Endothelial cell (in vitro differentiated cells): Measurements from ENCODE around the gene ELOVL4. TPM values are rescaled to one million over a fixed set of nuclear protein-coding genes. Genes with fewer than 3 reads are reported as not detected.

Source experiments
- DNase-seq: peaks from one replicate; pipeline ENCODE4 v3.0.0; 2021; ENCODE audit warnings: low spot score
- H3K27ac Mint-ChIP-seq: one replicate; pipeline ENCODE4 v1.8.0; 2021; ENCODE audit warnings: mixed read lengths, inconsistent platforms; ENCODE audit not compliant: unreplicated experiment
- H3K27me3 Mint-ChIP-seq: one replicate; pipeline ENCODE4 v1.8.0; 2021; ENCODE audit warnings: mild to moderate bottlenecking, moderate library complexity, mixed read lengths, inconsistent platforms; ENCODE audit not compliant: unreplicated experiment
- H3K36me3 Mint-ChIP-seq: one replicate; pipeline ENCODE4 v1.8.0; 2021; ENCODE audit warnings: mild to moderate bottlenecking, low read depth, mixed read lengths, inconsistent platforms; ENCODE audit not compliant: unreplicated experiment
- H3K4me1 Mint-ChIP-seq: one replicate; pipeline ENCODE4 v1.8.0; 2021; ENCODE audit warnings: mild to moderate bottlenecking, mixed read lengths, inconsistent platforms; ENCODE audit not compliant: unreplicated experiment
- H3K4me3 Mint-ChIP-seq: one replicate; pipeline ENCODE4 v1.8.0; 2021; ENCODE audit warnings: mild to moderate bottlenecking, mixed read lengths, inconsistent platforms; ENCODE audit not compliant: unreplicated experiment
- H3K9me3 Mint-ChIP-seq: one replicate; pipeline ENCODE4 v1.8.0; 2021; ENCODE audit warnings: mixed read lengths, inconsistent platforms; ENCODE audit not compliant: unreplicated experiment
- total RNA-seq: library from RNA; stranded (reverse); fragmentation: NEBNext Ultra II Directional; extraction: Animal tissue kit (Norgen Biotek cat#: 25700); gene quantifications from one replicate; pipeline ENCODE4 v1.2.1, GENCODE V29; 2021; ENCODE audit not compliant: unreplicated experiment
- TF ChIP-seq, protein P1 (sequence below): fragments of 200-600 bp; sonication (generic); IDR thresholded peaks from one replicate; pipeline ENCODE4 v1.5.0; 2021; ENCODE audit warnings: antibody characterized with exemption; ENCODE audit not compliant: unreplicated experiment

Gene ELOVL4
- total RNA-seq, 1 donor from 2014 or later: 3.3 TPM

DNA sequence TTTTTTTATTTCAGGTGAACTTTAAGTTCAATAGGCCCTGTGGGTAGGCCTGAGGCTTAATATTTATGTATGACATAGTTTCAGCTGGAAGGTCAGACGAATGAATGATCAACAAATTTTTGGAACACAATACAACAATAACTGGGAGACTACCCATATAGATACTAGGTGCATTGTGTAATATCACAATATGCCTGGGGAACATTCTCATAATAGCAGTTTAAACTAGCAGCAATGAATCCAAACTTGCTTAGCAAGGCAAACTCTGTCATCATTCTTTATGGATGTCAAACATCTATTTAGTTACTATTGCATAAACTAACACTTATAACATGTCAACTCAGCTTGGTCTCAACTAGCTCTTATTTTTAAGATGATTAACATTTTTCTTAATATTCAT, 49.3 kb downstream of the ELOVL4 start:
- no peaks in the 10 kb centered on the region for H3K9me3 Mint-ChIP-seq
- no peaks in the 10 kb centered on the region for H3K36me3 Mint-ChIP-seq
- TF ChIP-seq, protein P1, sequence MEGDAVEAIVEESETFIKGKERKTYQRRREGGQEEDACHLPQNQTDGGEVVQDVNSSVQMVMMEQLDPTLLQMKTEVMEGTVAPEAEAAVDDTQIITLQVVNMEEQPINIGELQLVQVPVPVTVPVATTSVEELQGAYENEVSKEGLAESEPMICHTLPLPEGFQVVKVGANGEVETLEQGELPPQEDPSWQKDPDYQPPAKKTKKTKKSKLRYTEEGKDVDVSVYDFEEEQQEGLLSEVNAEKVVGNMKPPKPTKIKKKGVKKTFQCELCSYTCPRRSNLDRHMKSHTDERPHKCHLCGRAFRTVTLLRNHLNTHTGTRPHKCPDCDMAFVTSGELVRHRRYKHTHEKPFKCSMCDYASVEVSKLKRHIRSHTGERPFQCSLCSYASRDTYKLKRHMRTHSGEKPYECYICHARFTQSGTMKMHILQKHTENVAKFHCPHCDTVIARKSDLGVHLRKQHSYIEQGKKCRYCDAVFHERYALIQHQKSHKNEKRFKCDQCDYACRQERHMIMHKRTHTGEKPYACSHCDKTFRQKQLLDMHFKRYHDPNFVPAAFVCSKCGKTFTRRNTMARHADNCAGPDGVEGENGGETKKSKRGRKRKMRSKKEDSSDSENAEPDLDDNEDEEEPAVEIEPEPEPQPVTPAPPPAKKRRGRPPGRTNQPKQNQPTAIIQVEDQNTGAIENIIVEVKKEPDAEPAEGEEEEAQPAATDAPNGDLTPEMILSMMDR: no peak
- no peak for DNase-seq
- H3K27ac Mint-ChIP-seq: no peak overlapping the region
- no peaks in the 10 kb centered on the region for H3K27me3 Mint-ChIP-seq
- no peaks in the 10 kb centered on the region for H3K4me1 Mint-ChIP-seq
- H3K4me3 Mint-ChIP-seq: no peak overlapping the region

DNA sequence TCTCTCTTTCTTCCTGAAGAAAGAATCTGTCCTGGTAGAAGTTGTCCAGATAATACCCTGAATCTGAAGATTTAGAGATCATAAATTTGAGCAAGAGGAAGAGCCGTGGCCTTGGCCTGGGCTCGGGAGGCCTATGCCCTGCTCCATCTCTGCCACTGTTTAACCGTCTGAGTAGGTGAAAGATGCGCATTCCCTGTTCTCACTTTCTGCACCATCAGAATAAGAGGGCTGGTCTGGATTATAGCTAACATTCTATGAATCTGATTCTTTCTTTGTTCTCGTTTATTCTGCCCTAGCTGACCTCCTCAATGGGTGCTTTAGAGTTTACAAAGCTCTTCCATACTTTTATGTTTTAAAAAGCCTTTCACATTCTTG, 51.3 kb downstream of the ELOVL4 start:
- no peak for DNase-seq
- Mint-ChIP-seq H3K27ac (no peak overlapping the region), H3K4me1 (no peaks in the 10 kb centered on the region), H3K27me3 (no peaks in the 10 kb centered on the region), H3K9me3 (no peaks in the 10 kb centered on the region), H3K36me3 (no peaks in the 10 kb centered on the region), H3K4me3 (no peak overlapping the region)
- TF ChIP-seq, protein P1: no peak

DNA sequence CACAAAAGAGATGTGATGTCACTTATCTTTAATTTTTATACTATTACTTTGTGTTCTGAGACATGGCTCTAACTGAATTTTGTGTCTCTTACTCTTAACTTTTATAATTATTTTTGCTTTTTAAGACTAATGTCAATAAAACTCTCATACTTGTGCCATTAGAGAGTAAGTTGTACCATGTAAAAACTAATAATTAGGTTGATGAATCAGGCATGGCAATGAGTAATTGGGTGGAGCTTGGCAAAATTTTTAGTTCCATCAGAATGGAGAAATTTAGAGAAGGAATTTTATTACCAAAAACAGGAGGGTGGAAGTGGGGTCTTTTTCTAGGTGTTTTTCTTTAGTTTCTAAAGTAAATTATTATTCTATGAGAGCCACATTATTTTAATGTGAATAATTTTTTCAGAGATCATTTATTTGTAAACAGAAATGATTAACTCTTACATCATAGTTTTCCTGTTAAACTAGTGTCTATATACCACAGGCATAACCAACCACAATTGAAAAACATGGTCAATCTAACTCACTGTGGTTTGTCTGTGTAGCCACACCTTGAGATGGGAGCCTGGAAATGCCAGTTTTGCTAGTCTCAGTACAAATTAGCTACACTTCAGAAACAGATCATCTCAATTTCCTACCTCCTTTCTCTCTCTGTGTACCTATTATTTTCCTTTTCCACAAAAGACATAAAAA, 51.8 kb downstream of the ELOVL4 start:
- TF ChIP-seq, protein P1: no peak
- no peak overlapping the region for H3K4me3 Mint-ChIP-seq

DNA sequence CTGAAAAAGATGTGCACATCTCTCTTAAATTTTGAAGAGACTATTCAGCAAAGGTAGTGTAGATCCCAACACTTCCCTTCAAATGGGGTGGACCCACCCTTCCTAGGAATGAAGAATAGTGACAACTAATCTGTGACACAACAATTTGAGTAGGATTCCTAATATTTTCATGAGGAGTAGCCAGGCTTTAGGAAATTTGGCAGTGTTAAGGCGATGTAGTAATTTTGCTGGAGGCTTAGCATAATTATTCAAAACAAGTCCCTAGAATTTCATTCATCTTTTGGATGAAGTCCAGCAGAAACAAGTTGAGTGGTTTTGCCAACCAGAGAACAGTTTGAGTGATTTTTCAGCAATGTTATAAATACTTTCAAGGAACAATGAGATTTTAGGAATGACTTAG, 52.4 kb downstream of the ELOVL4 start:
- TF ChIP-seq, protein P1: no peak
- Mint-ChIP-seq H3K4me3 (no peak overlapping the region), H3K36me3 (no peaks in the 10 kb centered on the region), H3K9me3 (no peaks in the 10 kb centered on the region), H3K4me1 (no peaks in the 10 kb centered on the region), H3K27me3 (no peaks in the 10 kb centered on the region), H3K27ac (no peak overlapping the region)
- no peak for DNase-seq

More for the DNA sequence above, 51.8 kb downstream of the ELOVL4 start:
- DNase-seq: no peak
- Mint-ChIP-seq H3K36me3 (no peaks in the 10 kb centered on the region), H3K27ac (no peak overlapping the region), H3K9me3 (no peaks in the 10 kb centered on the region), H3K4me1 (no peaks in the 10 kb centered on the region), H3K27me3 (no peaks in the 10 kb centered on the region)

DNA sequence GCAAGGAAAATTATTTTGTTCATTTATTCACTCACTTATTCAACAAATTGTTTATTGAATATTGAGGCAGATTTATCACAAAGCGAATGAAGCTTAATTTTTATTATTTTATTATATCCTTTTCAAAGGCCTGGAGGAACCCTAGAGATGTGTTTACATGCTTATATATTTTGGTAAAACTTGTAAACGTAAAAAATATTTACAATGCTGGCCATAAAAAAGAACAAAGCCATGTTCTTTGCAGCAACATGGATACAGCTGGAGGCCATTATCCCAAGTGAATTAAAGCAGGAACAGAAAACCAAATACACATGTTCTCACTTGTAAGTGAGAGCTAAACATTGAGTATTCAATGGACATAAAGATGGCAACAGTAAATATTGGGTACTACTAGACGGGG, 58.8 kb downstream of the ELOVL4 start:
- no peak overlapping the region for H3K4me3 Mint-ChIP-seq
- TF ChIP-seq, protein P1: no peak
- no peak overlapping the region for H3K27ac Mint-ChIP-seq
- H3K4me1 Mint-ChIP-seq: no peaks in the 10 kb centered on the region
- no peaks in the 10 kb centered on the region for H3K36me3 Mint-ChIP-seq
- no peaks in the 10 kb centered on the region for H3K9me3 Mint-ChIP-seq
- DNase-seq: no peak
- no peaks in the 10 kb centered on the region for H3K27me3 Mint-ChIP-seq
